T-helper 17 cell (primary cell): ENCODE measurements around the gene ANAPC2. TPM values are rescaled to one million over a fixed set of nuclear protein-coding genes. Genes with fewer than 3 reads are reported as not detected.
"Not testable (repeated sequence)": the region's sequence is repeated elsewhere in the genome, so short reads cannot be mapped to it uniquely, and the experiment has no call there.

Experiments
- ATAC-seq: fragments of 150-1000 bp; cut with Tn5 transposase; 2 replicates; pipeline ENCODE4 v1.10.0; 2021; ENCODE audit warnings: mild to moderate bottlenecking, moderate library complexity
- DNase-seq, 3 donors: peaks; one replicate each; pipeline versions ENCODE4 v3.0.0 to v3.0.0-alpha.2; 2020 to 2021
- H3K9me3 ChIP-seq: one replicate; pipeline ENCODE4 v1.7.0; 2013; ENCODE audit warnings: low read length, mild to moderate bottlenecking; ENCODE audit not compliant: control insufficient read depth, poor library complexity, severe bottlenecking
- H3K27ac Mint-ChIP-seq: one replicate; pipeline ENCODE4 v1.8.0; 2022; ENCODE audit warnings: mild to moderate bottlenecking, moderate library complexity, mixed read lengths
- H3K27me3 Mint-ChIP-seq: one replicate; pipeline ENCODE4 v1.8.0; 2022; ENCODE audit warnings: mixed read lengths
- H3K36me3 Mint-ChIP-seq: one replicate; pipeline ENCODE4 v1.8.0; 2022; ENCODE audit warnings: low read depth, mixed read lengths
- H3K4me1 Mint-ChIP-seq: one replicate; pipeline ENCODE4 v1.8.0; 2022; ENCODE audit warnings: mild to moderate bottlenecking, mixed read lengths
- H3K4me3 Mint-ChIP-seq: one replicate; pipeline ENCODE4 v1.8.0; 2022; ENCODE audit warnings: mild to moderate bottlenecking, moderate library complexity, mixed read lengths
- total RNA-seq, 4 donors: library from RNA in 2 of 4; stranded (reverse) in 2 of 4; gene quantifications; one replicate each; pipeline ENCODE4 v1.2.3 and lab custom pipeline; 2022 to 2026

ANAPC2 gene
- total RNA-seq, 2 donors from 2014 or later: 114 to 116 TPM

- peaks cover 4% of the 10 kb centered on the region for H3K4me1 Mint-ChIP-seq
- ATAC-seq (no peak), DNase-seq (no peak)
- H3K27ac Mint-ChIP-seq: no peak overlapping the region
- no peak overlapping the region for H3K4me3 Mint-ChIP-seq
- peaks cover 2% of the 10 kb centered on the region for H3K9me3 ChIP-seq
- peaks cover 8% of the 10 kb centered on the region for H3K36me3 Mint-ChIP-seq
- peaks cover 57% of the 10 kb centered on the region for H3K27me3 Mint-ChIP-seq
These were observed 50.2 kb downstream of the ANAPC2 start for GRCh38 chr9:137138058-137138721.

- Mint-ChIP-seq H3K27me3 (peaks cover 53% of the 10 kb centered on the region), H3K4me1 (no peaks in the 10 kb centered on the region), H3K27ac (no peak overlapping the region), H3K4me3 (no peak overlapping the region), H3K36me3 (peaks cover 4% of the 10 kb centered on the region)
- no peak for ATAC-seq
- DNase-seq: no peak
- H3K9me3 ChIP-seq: peaks cover 2% of the 10 kb centered on the region
These were observed 51.3 kb downstream of the ANAPC2 start for GRCh38 chr9:137136881-137137607.

DNA sequence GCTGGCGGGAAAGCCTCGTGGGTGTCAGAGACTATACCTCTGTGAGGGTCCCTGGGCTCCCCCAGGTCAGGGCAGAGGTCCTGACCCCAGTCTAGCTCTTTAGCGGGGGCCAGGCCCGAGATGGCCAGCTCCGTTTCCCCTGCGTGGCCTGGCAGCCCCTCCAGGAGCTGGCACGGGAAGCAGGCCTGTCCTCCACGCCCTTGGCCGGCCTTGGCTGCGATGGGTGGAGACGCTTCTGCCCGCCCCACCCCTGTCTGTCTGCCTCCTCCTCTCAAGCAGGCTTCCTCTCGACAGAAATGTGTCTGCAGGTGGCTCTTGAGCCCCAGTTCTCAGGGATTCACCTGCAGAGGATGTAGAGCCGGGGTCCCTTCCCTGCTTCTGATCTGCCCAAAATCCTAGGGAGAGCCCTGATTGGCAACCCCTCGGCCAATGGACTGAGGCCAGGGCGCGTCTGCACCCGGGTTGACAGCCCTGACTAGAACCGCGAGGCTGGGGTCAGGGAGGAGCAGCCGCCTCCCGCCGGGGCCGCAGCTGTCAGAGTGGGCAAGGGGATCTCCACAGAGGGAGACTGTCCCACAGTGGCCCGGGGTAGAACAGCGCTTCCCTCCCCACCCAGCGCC lies 52.0 kb downstream of the ANAPC2 start:
- Mint-ChIP-seq H3K36me3 (peaks cover 2% of the 10 kb centered on the region), H3K27ac (no peak overlapping the region), H3K4me3 (no peak overlapping the region), H3K27me3 (peaks cover 47% of the 10 kb centered on the region), H3K4me1 (no peaks in the 10 kb centered on the region)
- peaks cover 2% of the 10 kb centered on the region for H3K9me3 ChIP-seq
- DNase-seq: no peak
- ATAC-seq: no peak

DNA sequence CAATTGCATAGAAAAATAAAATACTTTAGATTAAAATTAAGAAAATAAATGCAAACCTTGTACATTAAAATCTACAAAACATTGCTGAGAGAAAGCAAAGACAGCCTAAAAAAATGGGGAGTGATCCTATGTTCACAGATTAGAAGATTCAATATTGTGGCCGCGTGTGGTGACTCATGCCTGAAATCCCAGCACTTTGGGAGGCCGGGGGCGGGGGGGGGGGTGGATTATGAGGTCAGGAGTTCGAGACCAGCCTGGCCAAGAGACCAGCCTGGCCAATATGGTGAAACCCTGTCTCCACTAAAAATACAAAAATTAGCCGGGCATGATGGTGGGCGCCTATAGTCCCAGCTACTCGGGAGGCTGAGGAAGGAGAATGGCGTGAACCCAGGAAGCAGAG lies 53.2 kb downstream of the ANAPC2 start:
- peaks cover 38% of the 10 kb centered on the region for H3K27me3 Mint-ChIP-seq
- not testable (repeated sequence) for H3K27ac Mint-ChIP-seq, ATAC-seq, H3K4me1 Mint-ChIP-seq, H3K4me3 Mint-ChIP-seq, H3K36me3 Mint-ChIP-seq, H3K9me3 ChIP-seq, DNase-seq

DNA sequence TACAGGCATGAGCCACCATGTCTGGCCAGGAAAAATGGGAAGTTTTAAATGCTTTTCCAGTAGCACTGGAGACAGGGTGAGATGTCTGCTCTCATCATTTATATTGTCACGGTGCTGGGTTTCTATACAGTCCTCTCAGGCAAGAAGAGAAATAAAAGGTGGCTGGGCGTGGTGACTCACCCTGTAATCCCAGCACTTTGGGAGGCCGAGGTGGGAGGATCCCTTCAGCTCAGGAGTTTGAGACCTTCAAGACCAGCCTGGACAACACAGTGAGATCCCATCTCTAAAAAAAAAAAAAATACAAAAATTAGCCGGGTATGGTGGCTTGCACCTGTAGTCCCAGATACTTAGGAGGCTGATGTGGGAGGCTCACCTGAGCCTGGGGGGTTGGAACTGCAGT lies 54.2 kb downstream of the ANAPC2 start:
- no peak for DNase-seq
- Mint-ChIP-seq H3K27ac (no peak overlapping the region), H3K27me3 (peaks cover 30% of the 10 kb centered on the region), H3K4me1 (no peaks in the 10 kb centered on the region), H3K4me3 (no peak overlapping the region), H3K36me3 (peaks cover 2% of the 10 kb centered on the region)
- H3K9me3 ChIP-seq: peaks cover 2% of the 10 kb centered on the region
- no peak for ATAC-seq

DNA sequence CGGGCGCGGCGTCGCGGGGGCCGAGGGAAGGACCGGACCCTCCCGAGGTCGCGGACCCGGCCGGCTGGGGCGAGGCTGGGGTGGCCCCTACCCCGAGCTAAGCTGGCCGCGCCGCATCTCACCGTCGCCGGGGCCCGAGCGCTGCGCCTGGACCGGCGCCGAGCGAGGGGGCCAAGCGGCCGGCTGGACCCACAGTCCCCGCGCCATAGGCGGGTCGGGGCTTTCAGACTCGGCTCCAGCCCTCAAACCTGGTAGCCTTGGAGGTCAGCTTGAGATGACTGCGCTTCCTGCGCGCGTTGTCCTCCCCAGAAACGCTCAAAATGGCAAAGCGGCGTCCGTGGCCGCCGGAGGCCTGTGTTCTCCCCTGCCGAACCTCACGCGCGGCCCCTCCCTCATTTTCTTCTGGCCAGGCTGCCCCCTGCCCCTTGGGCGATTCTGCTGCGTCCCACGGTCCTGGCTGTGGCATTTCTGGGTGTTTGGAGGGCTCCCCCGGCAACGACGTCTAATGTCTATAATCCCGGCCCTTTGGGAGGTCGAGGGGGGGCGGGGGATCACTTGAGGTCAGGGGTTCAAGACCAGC lies 58.1 kb downstream of the ANAPC2 start:
- peak overlapping the region; percentile 71 for H3K4me3 Mint-ChIP-seq
- peaks cover 9% of the 10 kb centered on the region for H3K27me3 Mint-ChIP-seq
- ATAC-seq (no peak), DNase-seq (no peak)
- H3K36me3 Mint-ChIP-seq: no peaks in the 10 kb centered on the region
- H3K9me3 ChIP-seq: no peaks in the 10 kb centered on the region
- peaks cover 20% of the 10 kb centered on the region for H3K4me1 Mint-ChIP-seq
- H3K27ac Mint-ChIP-seq: no peak overlapping the region

DNA sequence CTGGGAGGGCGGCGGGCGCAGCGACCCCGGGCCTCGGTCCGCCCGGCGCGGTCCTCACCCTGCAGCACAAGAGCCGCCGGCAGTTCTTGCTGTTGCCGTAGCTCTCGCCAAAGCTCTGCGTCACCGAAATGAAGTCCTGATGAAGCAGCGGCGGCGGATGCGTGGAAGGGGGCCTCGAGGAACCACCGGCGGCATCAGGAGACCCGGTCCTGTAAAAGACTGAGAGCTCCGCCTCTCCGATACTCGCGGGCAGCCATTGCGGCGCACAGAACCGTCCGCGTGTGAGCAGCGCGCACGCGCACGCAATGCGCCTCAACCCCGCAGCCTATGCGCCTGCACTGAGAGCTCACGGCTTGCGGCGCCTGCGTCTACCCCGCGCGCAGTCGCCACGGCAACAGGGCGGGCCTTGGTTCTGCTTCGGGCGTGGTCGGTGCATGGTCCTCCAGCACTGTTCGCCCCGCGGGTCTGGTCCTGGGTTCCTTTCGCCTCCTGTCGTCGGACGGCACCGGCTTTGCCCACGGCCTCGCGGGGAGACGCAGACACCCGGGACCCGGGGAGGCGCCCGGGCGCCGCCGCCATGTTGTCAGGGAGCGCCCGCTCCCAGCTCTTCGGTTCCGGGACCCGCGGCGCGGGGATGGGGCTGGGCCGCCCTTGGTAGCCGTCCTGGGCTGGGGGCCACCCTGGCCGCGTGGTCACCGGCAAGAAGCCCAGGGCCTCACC lies 58.7 kb downstream of the ANAPC2 start:
- H3K27ac Mint-ChIP-seq: peak overlapping the region; percentile 95
- H3K36me3 Mint-ChIP-seq: no peaks in the 10 kb centered on the region
- DNase-seq: peak; percentile 79 to 84 (median 82)
- no peaks in the 10 kb centered on the region for H3K9me3 ChIP-seq
- peaks cover 6% of the 10 kb centered on the region for H3K27me3 Mint-ChIP-seq
- ATAC-seq: peak; percentile 95
- peak overlapping the region; percentile 89 for H3K4me3 Mint-ChIP-seq
- H3K4me1 Mint-ChIP-seq: peaks cover 20% of the 10 kb centered on the region

DNA sequence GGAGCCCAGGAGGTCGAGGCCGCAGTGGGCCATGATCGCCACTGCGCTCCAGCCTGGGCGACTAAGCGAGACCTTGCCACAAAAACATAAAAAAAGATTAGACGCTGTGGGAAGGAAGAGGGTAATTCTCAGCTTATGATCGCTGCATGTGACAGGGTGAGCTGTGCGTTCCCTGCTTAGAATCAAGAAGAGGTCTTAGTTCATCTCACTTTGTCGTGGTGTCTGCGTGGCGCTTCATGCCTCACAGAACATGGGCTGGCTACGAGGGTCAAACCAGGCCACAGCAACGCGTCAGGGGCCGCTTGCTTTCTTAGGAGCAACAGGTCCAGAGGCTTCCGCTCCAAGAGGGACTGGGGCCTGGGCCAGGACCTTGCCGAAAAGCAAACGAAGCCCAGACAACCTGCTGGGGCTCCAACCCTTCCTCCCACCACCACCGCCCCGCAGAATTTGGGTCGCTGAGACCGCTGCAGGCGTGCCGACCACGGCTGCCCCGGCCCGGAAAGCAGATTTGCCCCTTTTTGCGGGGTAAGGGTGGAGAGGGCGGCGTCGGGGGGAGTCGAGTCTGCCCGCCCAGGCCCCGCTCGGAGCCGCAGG lies 59.4 kb downstream of the ANAPC2 start:
- Mint-ChIP-seq H3K27ac (peak overlapping the region; percentile 95), H3K27me3 (peaks cover 4% of the 10 kb centered on the region), H3K4me1 (peaks cover 20% of the 10 kb centered on the region), H3K4me3 (peak overlapping the region; percentile 89), H3K36me3 (no peaks in the 10 kb centered on the region)
- no peaks in the 10 kb centered on the region for H3K9me3 ChIP-seq
- peak; percentile 24 for ATAC-seq
- DNase-seq: no peak

DNA sequence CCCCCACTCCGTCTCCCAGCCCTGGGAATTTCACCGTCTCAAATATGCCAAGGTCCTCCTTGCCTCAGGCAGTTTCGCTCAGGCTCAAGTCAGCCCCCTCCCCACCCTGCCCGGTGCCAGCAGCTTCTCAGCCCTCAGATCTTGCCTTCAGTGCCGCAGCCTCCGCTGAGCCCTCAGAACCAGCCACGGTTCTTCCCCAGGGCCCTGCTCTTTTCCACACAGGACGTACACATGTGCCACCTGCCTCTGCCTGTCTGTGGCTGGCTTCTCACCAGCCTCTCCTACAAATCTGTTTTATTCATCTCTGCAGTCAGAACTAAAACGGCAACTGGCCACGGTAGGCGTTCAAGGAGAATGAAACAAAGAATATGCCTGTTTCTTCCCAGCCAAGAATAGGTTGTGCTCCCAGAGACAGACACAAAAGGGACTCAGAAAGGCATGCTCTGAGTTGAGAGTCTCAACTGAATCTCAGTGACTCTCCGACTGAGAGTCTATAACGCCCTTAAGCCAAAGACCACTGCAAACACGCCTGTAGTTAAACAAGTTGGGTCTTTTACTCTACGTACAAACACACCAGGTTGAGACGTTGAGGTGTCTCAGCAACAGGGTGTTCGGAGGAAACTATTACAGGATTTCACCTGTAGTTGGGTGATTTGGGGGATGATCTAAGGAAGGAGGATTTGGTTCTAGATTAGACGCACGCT lies 60.0 kb downstream of the ANAPC2 start:
- Mint-ChIP-seq H3K4me3 (peak overlapping the region; percentile 89), H3K36me3 (no peaks in the 10 kb centered on the region), H3K27me3 (peaks cover 4% of the 10 kb centered on the region), H3K4me1 (peaks cover 20% of the 10 kb centered on the region), H3K27ac (peak overlapping the region; percentile 95)
- H3K9me3 ChIP-seq: no peaks in the 10 kb centered on the region
- DNase-seq (no peak), ATAC-seq (no peak)

GRCh38 chr9:137127301-137128157 lies 60.8 kb downstream of the ANAPC2 start:
- no peaks in the 10 kb centered on the region for H3K9me3 ChIP-seq
- peak overlapping the region; percentile 89 for H3K4me3 Mint-ChIP-seq
- DNase-seq: no peak
- H3K4me1 Mint-ChIP-seq: peaks cover 20% of the 10 kb centered on the region
- ATAC-seq: no peak
- H3K36me3 Mint-ChIP-seq: no peaks in the 10 kb centered on the region
- H3K27me3 Mint-ChIP-seq: peaks cover 1% of the 10 kb centered on the region
- H3K27ac Mint-ChIP-seq: peak overlapping the region; percentile 95

- no peaks in the 10 kb centered on the region for H3K9me3 ChIP-seq
- no peaks in the 10 kb centered on the region for H3K36me3 Mint-ChIP-seq
- H3K27ac Mint-ChIP-seq: peak overlapping the region; percentile 95
- H3K27me3 Mint-ChIP-seq: no peaks in the 10 kb centered on the region
- peak overlapping the region; percentile 89 for H3K4me3 Mint-ChIP-seq
- no peak for ATAC-seq
- H3K4me1 Mint-ChIP-seq: peaks cover 24% of the 10 kb centered on the region
- no peak for DNase-seq
These were observed 61.6 kb downstream of the ANAPC2 start for GRCh38 chr9:137126786-137127185.
